PC-9 (cell line): ENCODE measurements around the gene TBL1XR1. TPM values are rescaled to one million over a fixed set of nuclear protein-coding genes. Genes with fewer than 3 reads are reported as not detected.
"Not testable (repeated sequence)": the region's sequence is repeated elsewhere in the genome, so short reads cannot be mapped to it uniquely, and the experiment has no call there.

ENCODE experiments used
- BruUV-seq: library from RNA; stranded (reverse); fragments of 400-500 nt; replicated peaks from 2 replicates; lab custom pipeline; 2021; lab: Mats Ljungman, UMichigan
- CTCF ChIA-PET: fragments of 300-600 bp; sonication (Branson Sonifier 250); formaldehyde crosslinking; loops from one replicate; lab custom pipeline; 2022; ENCODE audit warnings: antibody characterized with exemption; lab: Charles Lee
- POLR2A ChIA-PET: fragments of 300-600 bp; sonication (Branson Sonifier 250); formaldehyde crosslinking; loops from one replicate; lab custom pipeline; 2022; ENCODE audit warnings: antibody characterized with exemption; ENCODE audit not compliant: unreplicated experiment; lab: Charles Lee
- DNase-seq, 2 experiments: peaks; one replicate each; pipeline versions ENCODE4 v3.0.0 to v3.0.0-alpha.2; 2015 to 2022; ENCODE audit warnings: mixed read lengths in 1 of 2
- H2AFZ ChIP-seq: fragments of 200-600 bp; sonication (generic); 2 replicates; pipeline ENCODE4 v1.8.1; 2017; ENCODE audit warnings: antibody characterized with exemption
- H3F3A ChIP-seq: fragments of 200-600 bp; sonication (generic); 2 replicates; pipeline ENCODE4 v1.8.1; 2017; ENCODE audit warnings: antibody characterized with exemption, mild to moderate bottlenecking, low read depth; ENCODE audit not compliant: insufficient read depth
- H3K27ac ChIP-seq: fragments of 200-600 bp; sonication (generic); 2 replicates; pipeline ENCODE4 v1.6.1; 2016; ENCODE audit warnings: mixed run types
- H3K27me3 ChIP-seq: fragments of 200-600 bp; sonication (generic); 2 replicates; pipeline ENCODE4 v1.6.1; 2016; ENCODE audit warnings: low read depth, mixed run types; ENCODE audit not compliant: insufficient read depth
- H3K36me3 ChIP-seq: fragments of 200-600 bp; sonication (generic); 2 replicates; pipeline ENCODE4 v1.6.1; 2016; ENCODE audit warnings: low read depth, mixed run types
- H3K4me1 ChIP-seq: fragments of 200-600 bp; sonication (generic); replicated peaks from 2 replicates; pipeline ENCODE4 v1.6.1; 2016; ENCODE audit warnings: mixed run types; ENCODE audit not compliant: insufficient read depth
- H3K4me2 ChIP-seq: fragments of 200-600 bp; sonication (generic); 2 replicates; pipeline ENCODE4 v1.6.1; 2017; ENCODE audit warnings: mixed run types
- H3K4me3 ChIP-seq: fragments of 200-600 bp; sonication (generic); 2 replicates; pipeline ENCODE4 v1.6.1; 2016; ENCODE audit warnings: mixed run types
- H3K79me2 ChIP-seq: fragments of 200-600 bp; sonication (generic); 2 replicates; pipeline ENCODE4 v1.6.1; 2017; ENCODE audit warnings: low read depth, mixed run types
- H3K9me2 ChIP-seq: fragments of 200-600 bp; sonication (generic); 2 replicates; pipeline ENCODE4 v1.8.1; 2017; ENCODE audit warnings: mild to moderate bottlenecking; ENCODE audit not compliant: insufficient read depth
- H3K9me3 ChIP-seq: fragments of 200-600 bp; sonication (generic); 2 replicates; pipeline ENCODE4 v1.8.1; 2016; ENCODE audit warnings: low read depth; ENCODE audit not compliant: insufficient read depth
- H4K20me1 ChIP-seq: fragments of 200-600 bp; sonication (generic); 2 replicates; pipeline ENCODE4 v1.8.1; 2017; ENCODE audit not compliant: insufficient read depth
- EZH2 ChIP-seq: fragments of 200-600 bp; sonication (generic); IDR thresholded peaks from 2 replicates; pipeline ENCODE4 v1.8.0; 2017; ENCODE audit warnings: antibody characterized with exemption, low read depth
- intact Hi-C: fragments of 100-400 bp; cut with micrococcal nuclease; formaldehyde crosslinking; loops from one replicate; pipeline ENCODE4 v1.10.0; 2022; ENCODE audit not compliant: unreplicated experiment
- total RNA-seq: library from RNA; stranded (reverse); gene quantifications from 2 replicates; pipeline ENCODE4 v1.2.3, GENCODE V29; 2021
- TF ChIP-seq, protein P1 (sequence below): fragments of 200-600 bp; sonication (generic); conservative IDR thresholded peaks from 2 replicates; pipeline ENCODE4 v1.6.1; 2017; ENCODE audit warnings: mixed run types, antibody characterized with exemption, mild to moderate bottlenecking, moderate library complexity

The TBL1XR1 gene
- total RNA-seq, 1 experiment from 2014 or later = 243 TPM

DNA sequence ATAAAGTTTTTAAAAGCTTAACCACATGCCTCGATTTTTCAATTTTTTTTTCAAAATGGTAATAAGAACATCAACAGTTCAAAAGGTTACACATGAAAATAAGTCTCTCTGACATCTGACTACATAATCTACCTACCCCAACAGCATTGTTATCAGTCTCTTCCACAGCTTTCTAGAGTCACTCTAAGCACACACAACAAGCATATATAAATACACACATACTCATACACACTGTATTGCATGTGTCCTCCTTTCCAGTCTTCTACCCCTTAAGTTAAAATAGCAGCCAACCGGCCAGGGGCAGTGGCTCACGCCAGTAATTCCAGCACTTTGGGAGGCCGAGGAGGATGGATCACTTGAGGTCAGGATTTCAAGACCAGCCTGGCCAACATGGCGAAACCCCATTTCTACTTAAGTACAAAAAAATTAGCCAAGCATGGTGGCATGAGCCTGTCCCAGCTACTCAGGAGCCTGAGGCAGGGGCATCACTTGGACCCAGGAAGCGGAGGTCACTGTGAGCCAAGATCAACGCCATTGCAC, 12.2 kb downstream of the TBL1XR1 start:
- Histone ChIP-seq H3K36me3 (peaks cover 15% of the 10 kb centered on the region), H3K9me2 (no peaks in the 10 kb centered on the region), H3K9me3 (no peaks in the 10 kb centered on the region), H3K4me1 (0 out of 2 replicates have a peak, but pooled peaks cover 5% of the 10 kb centered on the region), H2AFZ (no peak overlapping the region), H3K27me3 (no peaks in the 10 kb centered on the region), H3K4me3 (no peak overlapping the region), H3K27ac (0 out of 2 replicates have a peak overlapping the region, but pooled peaks have one; percentile 28), H3K4me2 (no peak overlapping the region), H4K20me1 (peaks cover 81% of the 10 kb centered on the region), H3K79me2 (peaks cover 100% of the 10 kb centered on the region), H3F3A (peaks cover 16% of the 10 kb centered on the region; the same call in 1 of the 2 replicates)
- TF ChIP-seq, protein P1, sequence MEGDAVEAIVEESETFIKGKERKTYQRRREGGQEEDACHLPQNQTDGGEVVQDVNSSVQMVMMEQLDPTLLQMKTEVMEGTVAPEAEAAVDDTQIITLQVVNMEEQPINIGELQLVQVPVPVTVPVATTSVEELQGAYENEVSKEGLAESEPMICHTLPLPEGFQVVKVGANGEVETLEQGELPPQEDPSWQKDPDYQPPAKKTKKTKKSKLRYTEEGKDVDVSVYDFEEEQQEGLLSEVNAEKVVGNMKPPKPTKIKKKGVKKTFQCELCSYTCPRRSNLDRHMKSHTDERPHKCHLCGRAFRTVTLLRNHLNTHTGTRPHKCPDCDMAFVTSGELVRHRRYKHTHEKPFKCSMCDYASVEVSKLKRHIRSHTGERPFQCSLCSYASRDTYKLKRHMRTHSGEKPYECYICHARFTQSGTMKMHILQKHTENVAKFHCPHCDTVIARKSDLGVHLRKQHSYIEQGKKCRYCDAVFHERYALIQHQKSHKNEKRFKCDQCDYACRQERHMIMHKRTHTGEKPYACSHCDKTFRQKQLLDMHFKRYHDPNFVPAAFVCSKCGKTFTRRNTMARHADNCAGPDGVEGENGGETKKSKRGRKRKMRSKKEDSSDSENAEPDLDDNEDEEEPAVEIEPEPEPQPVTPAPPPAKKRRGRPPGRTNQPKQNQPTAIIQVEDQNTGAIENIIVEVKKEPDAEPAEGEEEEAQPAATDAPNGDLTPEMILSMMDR = no peak
- no peak for TF ChIP-seq EZH2
- intact Hi-C loops = no loop called here
- BruUV-seq = no TSS peak
- ChIA-PET POLR2A (no interaction called here), CTCF (no interaction called here)
- DNase-seq = no peak

DNA sequence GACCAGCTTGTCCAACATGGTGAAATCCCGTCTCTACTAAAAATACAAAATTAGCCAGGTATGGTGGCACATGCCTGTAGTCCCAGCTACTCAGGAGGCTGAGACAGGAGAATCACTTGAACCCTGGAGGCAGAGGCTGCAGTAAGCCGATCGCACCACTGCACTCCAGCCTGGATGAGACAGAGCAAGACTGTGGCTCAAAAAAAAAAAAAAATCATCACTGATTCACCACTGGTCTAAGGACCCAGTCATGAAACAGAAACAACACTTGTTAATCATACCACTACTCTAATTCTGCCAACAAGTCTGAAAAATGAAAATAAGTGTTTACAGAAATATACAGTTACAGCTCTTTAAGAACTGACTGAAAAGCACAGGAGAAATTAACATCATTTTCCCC, 12.7 kb downstream of the TBL1XR1 start:
- H3K36me3 ChIP-seq = peaks cover 18% of the 10 kb centered on the region
- H3K4me1 ChIP-seq, H3K4me2 ChIP-seq, BruUV-seq, intact Hi-C loops, DNase-seq, CTCF ChIA-PET, H3K9me3 ChIP-seq, H3K27me3 ChIP-seq, POLR2A ChIA-PET, H3K9me2 ChIP-seq, H2AFZ ChIP-seq, H3K4me3 ChIP-seq: not testable (repeated sequence)
- peaks cover 86% of the 10 kb centered on the region for H4K20me1 ChIP-seq
- H3F3A ChIP-seq = peaks cover 20% of the 10 kb centered on the region; the same call in 1 of the 2 replicates
- 0 out of 2 replicates have a peak overlapping the region, but pooled peaks have one; percentile 28 for H3K27ac ChIP-seq
- H3K79me2 ChIP-seq = peaks cover 100% of the 10 kb centered on the region

GRCh38 chr3:177182352-177182751, 14.9 kb downstream of the TBL1XR1 start:
- Histone ChIP-seq H3K27ac (peak overlapping the region; percentile 9; the same call in 1 of the 2 replicates), H2AFZ (no peak overlapping the region), H3K4me2 (no peak overlapping the region), H3K9me3 (no peaks in the 10 kb centered on the region), H3K4me1 (peaks cover 11% of the 10 kb centered on the region; the same call in 1 of the 2 replicates), H3K4me3 (no peak overlapping the region), H3K9me2 (no peaks in the 10 kb centered on the region), H3F3A (peaks cover 25% of the 10 kb centered on the region; the same call in 1 of the 2 replicates), H4K20me1 (peaks cover 94% of the 10 kb centered on the region), H3K79me2 (peaks cover 100% of the 10 kb centered on the region), H3K27me3 (no peaks in the 10 kb centered on the region), H3K36me3 (peaks cover 26% of the 10 kb centered on the region)
- no peak for TF ChIP-seq EZH2
- TF ChIP-seq, protein P1 = no peak
- no TSS peak for BruUV-seq
- POLR2A ChIA-PET = no interaction called here
- no peak for DNase-seq
- CTCF ChIA-PET = no interaction called here
- intact Hi-C loops = no loop called here
